NCI-H1694 (cell line): Measurements from ENCODE around the gene SVBP.

ENCODE experiments used
- DNase-seq: peaks from one replicate; lab custom pipeline; 2025; lab: John Stamatoyannopoulos, UW

The SVBP gene

GRCh38 chr1:42765269-42765668 is 51.9 kb downstream of the SVBP start:
- no peak for DNase-seq

- no peak for DNase-seq
These were observed 54.9 kb downstream of the SVBP start for GRCh38 chr1:42762269-42762668.

GRCh38 chr1:42761567-42761966 is 55.6 kb downstream of the SVBP start:
- no peak for DNase-seq

- DNase-seq, result no peak
These were observed 58.1 kb downstream of the SVBP start for GRCh38 chr1:42759114-42759513.

GRCh38 chr1:42758641-42759040 is 58.6 kb downstream of the SVBP start:
- no peak for DNase-seq

GRCh38 chr1:42757892-42758275 is 59.3 kb downstream of the SVBP start:
- DNase-seq, result no peak
